Panc1 (cell line): Measurements from ENCODE around the gene MTTP. TPM values are rescaled to one million over a fixed set of nuclear protein-coding genes. Genes with fewer than 3 reads are reported as not detected.

Experiments
- ATAC-seq: fragments of 200-7000 bp; cut with Tn5 transposase; 2 replicates; pipeline ENCODE4 v1.9.1; 2020; ENCODE audit warnings: mild to moderate bottlenecking, moderate library complexity
- BruUV-seq: library from RNA; stranded (reverse); fragments of 400-500 nt; replicated peaks from 2 replicates; lab custom pipeline; 2021; lab: Mats Ljungman, UMichigan
- CTCF ChIA-PET: fragments of 300-600 bp; sonication (Branson Sonifier 250); formaldehyde crosslinking; loops from one replicate; lab custom pipeline; 2022; ENCODE audit warnings: antibody characterized with exemption; lab: Charles Lee
- POLR2A ChIA-PET: fragments of 300-600 bp; sonication (Branson Sonifier 250); formaldehyde crosslinking; loops from one replicate; lab custom pipeline; 2022; ENCODE audit warnings: antibody characterized with exemption; lab: Charles Lee
- DNase-seq: peaks from one replicate; pipeline ENCODE4 v3.0.0-alpha.2; 2010; ENCODE audit warnings: low read depth, low spot score
- H3K27ac ChIP-seq: 2 replicates; pipeline ENCODE4 v1.5.1; 2011; ENCODE audit warnings: mild to moderate bottlenecking, low read length, inconsistent platforms
- H3K27me3 ChIP-seq: fragments of 200-500 bp; sonication (Bioruptor generic); 2 replicates; pipeline ENCODE4 v1.6.0; 2014; ENCODE audit warnings: low read length, inconsistent platforms; ENCODE audit not compliant: control insufficient read depth, insufficient read depth
- H3K36me3 ChIP-seq: fragments of 200-500 bp; sonication (Bioruptor generic); 2 replicates; pipeline ENCODE4 v1.5.1; 2014; ENCODE audit warnings: inconsistent platforms, mild to moderate bottlenecking, low read length, moderate library complexity; ENCODE audit not compliant: control insufficient read depth, insufficient read depth
- H3K4me1 ChIP-seq: 2 replicates; pipeline ENCODE4 v1.5.1; 2011; ENCODE audit warnings: inconsistent platforms, mild to moderate bottlenecking, low read length, moderate library complexity; ENCODE audit not compliant: control insufficient read depth, insufficient read depth
- H3K4me3 ChIP-seq, 2 experiments: 2 replicates each; pipeline ENCODE4 v1.5.1; 2011 to 2012; ENCODE audit warnings: low read depth in 2 of 2, low read length in 2 of 2, mild to moderate bottlenecking in 2 of 2, inconsistent platforms in 1 of 2, moderate library complexity in 1 of 2
- H3K9me3 ChIP-seq: fragments of 200-500 bp; sonication (Bioruptor generic); 2 replicates; pipeline ENCODE4 v1.5.1; 2014; ENCODE audit warnings: low read depth, mild to moderate bottlenecking, inconsistent platforms, low read length, moderate library complexity; ENCODE audit not compliant: control insufficient read depth, insufficient read depth
- CTCF ChIP-seq: fragments of 450-650 bp; IDR thresholded peaks from 2 replicates; pipeline ENCODE4 v1.5.1; 2017; ENCODE audit warnings: mild to moderate bottlenecking
- POLR2AphosphoS5 ChIP-seq: IDR thresholded peaks from 2 replicates; pipeline ENCODE4 v1.6.1; 2012; ENCODE audit warnings: mild to moderate bottlenecking, low read depth, low read length, moderate library complexity
- SIN3A ChIP-seq: IDR thresholded peaks from 2 replicates; pipeline ENCODE4 v1.6.1; 2012; ENCODE audit warnings: low read depth, mild to moderate bottlenecking, low read length, moderate library complexity, borderline replicate concordance; ENCODE audit not compliant: insufficient read depth
- TCF7L2 ChIP-seq: IDR thresholded peaks from 2 replicates; pipeline ENCODE4 v1.6.1; 2011; ENCODE audit warnings: mild to moderate bottlenecking, low read depth, low read length, inconsistent platforms
- in situ Hi-C: cut with HindIII; loops from 2 replicates; pipeline ENCODE4 v1.10.0; 2016; ENCODE audit warnings: low sequenced_read_pairs, low pct_unique_long_range_greater_than_20kb
- intact Hi-C: fragments of 100-400 bp; cut with micrococcal nuclease; formaldehyde crosslinking; loops from one replicate; pipeline ENCODE4 v1.10.0; 2022; ENCODE audit not compliant: unreplicated experiment
- total RNA-seq: library from RNA; stranded (reverse); gene quantifications from one replicate; pipeline ENCODE4 v1.2.1, GENCODE V29; 2021; ENCODE audit not compliant: unreplicated experiment
- TF ChIP-seq, protein P1 (sequence below), 2 experiments: IDR thresholded peaks; 2 replicates each; pipeline ENCODE4 v1.6.1; 2011 to 2012; ENCODE audit warnings: low read depth in 2 of 2, control low read depth in 1 of 2, low read length in 1 of 2, mild to moderate bottlenecking in 1 of 2, moderate library complexity in 1 of 2; ENCODE audit not compliant: insufficient read depth in 1 of 2

Gene MTTP
- total RNA-seq, 1 experiment from 2014 or later = 0.26 TPM

DNA sequence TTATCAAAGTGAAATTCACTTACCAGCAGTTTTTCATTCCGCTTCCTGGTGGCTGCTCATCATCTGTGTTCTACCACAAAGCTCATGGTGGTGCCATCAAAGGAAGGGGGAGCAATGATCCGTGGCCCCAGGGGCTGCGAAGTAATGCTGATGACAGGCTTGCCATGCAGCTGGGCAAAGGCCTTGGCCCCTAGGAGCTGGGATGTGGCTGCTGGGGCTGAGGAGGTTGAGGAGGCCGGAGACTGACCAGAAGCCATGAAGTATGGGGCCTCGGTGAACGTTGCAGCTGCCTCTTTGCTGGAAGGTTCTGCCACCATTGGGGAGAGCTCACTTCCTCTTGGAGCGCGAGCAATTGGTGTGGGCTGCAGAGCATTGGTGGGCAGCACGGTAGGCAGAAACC, 74.6 kb downstream of the MTTP start:
- no peaks in the 10 kb centered on the region for H3K27me3 ChIP-seq
- POLR2A ChIA-PET = no interaction called here
- BruUV-seq = no TSS peak

DNA sequence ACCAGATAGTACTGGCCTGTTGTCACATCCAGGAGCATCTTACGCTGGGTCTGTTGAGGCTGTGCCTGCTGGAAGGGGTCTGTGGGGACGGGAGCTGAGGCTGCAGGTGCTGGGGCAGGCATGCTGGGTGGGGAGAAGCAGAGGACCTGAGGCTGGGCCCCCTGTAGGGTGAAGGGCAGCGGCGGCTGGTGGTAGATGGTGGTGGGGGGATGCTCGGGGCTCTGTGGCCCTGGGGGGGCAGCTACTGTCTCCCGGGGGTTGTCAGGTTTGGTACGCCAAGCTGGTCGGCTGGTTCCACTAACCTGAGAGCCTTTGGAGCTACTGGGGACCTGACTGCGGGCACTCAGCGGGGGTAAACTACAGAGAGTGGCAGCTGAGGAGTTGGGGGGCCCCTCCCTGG, 75.2 kb downstream of the MTTP start:
- Histone ChIP-seq H3K27me3 (no peaks in the 10 kb centered on the region), H3K36me3 (no peaks in the 10 kb centered on the region), H3K27ac (no peak overlapping the region), H3K4me1 (no peaks in the 10 kb centered on the region), H3K4me3 (no peak overlapping the region), H3K9me3 (no peaks in the 10 kb centered on the region)
- ATAC-seq (no peak), DNase-seq (no peak)
- in situ Hi-C loops = no loop called here
- ChIA-PET POLR2A (no interaction called here), CTCF (no interaction called here)
- intact Hi-C loops = no loop called here
- TF ChIP-seq CTCF (no peak), POLR2AphosphoS5 (no peak), TCF7L2 (no peak), SIN3A (no peak)
- TF ChIP-seq, protein P1, sequence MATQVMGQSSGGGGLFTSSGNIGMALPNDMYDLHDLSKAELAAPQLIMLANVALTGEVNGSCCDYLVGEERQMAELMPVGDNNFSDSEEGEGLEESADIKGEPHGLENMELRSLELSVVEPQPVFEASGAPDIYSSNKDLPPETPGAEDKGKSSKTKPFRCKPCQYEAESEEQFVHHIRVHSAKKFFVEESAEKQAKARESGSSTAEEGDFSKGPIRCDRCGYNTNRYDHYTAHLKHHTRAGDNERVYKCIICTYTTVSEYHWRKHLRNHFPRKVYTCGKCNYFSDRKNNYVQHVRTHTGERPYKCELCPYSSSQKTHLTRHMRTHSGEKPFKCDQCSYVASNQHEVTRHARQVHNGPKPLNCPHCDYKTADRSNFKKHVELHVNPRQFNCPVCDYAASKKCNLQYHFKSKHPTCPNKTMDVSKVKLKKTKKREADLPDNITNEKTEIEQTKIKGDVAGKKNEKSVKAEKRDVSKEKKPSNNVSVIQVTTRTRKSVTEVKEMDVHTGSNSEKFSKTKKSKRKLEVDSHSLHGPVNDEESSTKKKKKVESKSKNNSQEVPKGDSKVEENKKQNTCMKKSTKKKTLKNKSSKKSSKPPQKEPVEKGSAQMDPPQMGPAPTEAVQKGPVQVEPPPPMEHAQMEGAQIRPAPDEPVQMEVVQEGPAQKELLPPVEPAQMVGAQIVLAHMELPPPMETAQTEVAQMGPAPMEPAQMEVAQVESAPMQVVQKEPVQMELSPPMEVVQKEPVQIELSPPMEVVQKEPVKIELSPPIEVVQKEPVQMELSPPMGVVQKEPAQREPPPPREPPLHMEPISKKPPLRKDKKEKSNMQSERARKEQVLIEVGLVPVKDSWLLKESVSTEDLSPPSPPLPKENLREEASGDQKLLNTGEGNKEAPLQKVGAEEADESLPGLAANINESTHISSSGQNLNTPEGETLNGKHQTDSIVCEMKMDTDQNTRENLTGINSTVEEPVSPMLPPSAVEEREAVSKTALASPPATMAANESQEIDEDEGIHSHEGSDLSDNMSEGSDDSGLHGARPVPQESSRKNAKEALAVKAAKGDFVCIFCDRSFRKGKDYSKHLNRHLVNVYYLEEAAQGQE (IDR thresholded peaks at IDR 0.05; ENCODE audit: insufficient read depth in 1 of 2, low read depth in 2 of 2, low read length in 1 of 2) = no peak
- no TSS peak for BruUV-seq

More for the DNA sequence above, 74.6 kb downstream of the MTTP start:
- TF ChIP-seq CTCF = no peak
- no peak for TF ChIP-seq SIN3A
- no peak for TF ChIP-seq TCF7L2
- no peak for TF ChIP-seq POLR2AphosphoS5
- TF ChIP-seq, protein P1 (IDR thresholded peaks at IDR 0.05; ENCODE audit: insufficient read depth in 1 of 2, low read depth in 2 of 2, low read length in 1 of 2) = no peak
- DNase-seq = no peak
- Histone ChIP-seq H3K36me3 (no peaks in the 10 kb centered on the region), H3K9me3 (no peaks in the 10 kb centered on the region), H3K27ac (no peak overlapping the region), H3K4me3 (no peak overlapping the region), H3K4me1 (no peaks in the 10 kb centered on the region)
- no peak for ATAC-seq
- intact Hi-C loops = no loop called here
- CTCF ChIA-PET = no interaction called here
- in situ Hi-C loops = no loop called here
